ENCODE data around the gene ZDHHC14.

ZDHHC14 gene

DNA sequence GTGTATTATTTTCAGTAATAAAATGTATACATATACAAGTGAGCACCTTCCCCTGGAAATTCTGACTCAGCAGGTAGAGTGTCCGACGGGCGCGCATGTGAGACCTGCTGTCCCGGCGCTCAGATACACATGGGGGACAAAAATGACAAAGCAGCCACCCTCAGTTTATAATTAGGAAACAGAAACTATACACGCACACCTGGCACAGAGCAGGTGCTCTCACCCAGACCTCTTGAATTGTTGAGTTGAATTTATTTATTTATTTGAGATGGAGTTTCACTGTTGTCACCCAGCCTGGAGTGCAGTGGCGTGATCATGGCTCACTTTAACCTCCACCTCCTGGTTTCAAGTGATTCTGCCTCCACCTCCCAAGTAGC is 180.4 kb downstream of the ZDHHC14 start:
- Histone ChIP-seq H3K27ac (no peak overlapping the region), H3K36me3 (replicated peaks) (no peaks in the 10 kb centered on the region), H3K27me3 (replicated peaks) (no peaks in the 10 kb centered on the region), H3K4me3 (ENCODE audit: low read depth, low read length) (no peak overlapping the region)
- in situ Hi-C loops (cut with HindIII; ENCODE audit: low pct_ligation_motif_present, low sequenced_read_pairs): no loop called here
- TF ChIP-seq, protein P1, sequence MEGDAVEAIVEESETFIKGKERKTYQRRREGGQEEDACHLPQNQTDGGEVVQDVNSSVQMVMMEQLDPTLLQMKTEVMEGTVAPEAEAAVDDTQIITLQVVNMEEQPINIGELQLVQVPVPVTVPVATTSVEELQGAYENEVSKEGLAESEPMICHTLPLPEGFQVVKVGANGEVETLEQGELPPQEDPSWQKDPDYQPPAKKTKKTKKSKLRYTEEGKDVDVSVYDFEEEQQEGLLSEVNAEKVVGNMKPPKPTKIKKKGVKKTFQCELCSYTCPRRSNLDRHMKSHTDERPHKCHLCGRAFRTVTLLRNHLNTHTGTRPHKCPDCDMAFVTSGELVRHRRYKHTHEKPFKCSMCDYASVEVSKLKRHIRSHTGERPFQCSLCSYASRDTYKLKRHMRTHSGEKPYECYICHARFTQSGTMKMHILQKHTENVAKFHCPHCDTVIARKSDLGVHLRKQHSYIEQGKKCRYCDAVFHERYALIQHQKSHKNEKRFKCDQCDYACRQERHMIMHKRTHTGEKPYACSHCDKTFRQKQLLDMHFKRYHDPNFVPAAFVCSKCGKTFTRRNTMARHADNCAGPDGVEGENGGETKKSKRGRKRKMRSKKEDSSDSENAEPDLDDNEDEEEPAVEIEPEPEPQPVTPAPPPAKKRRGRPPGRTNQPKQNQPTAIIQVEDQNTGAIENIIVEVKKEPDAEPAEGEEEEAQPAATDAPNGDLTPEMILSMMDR (IDR thresholded peaks at IDR 0.05; ENCODE audit: low read depth, low read length, missing control alignments): no peak
- no peak for DNase-seq

DNA sequence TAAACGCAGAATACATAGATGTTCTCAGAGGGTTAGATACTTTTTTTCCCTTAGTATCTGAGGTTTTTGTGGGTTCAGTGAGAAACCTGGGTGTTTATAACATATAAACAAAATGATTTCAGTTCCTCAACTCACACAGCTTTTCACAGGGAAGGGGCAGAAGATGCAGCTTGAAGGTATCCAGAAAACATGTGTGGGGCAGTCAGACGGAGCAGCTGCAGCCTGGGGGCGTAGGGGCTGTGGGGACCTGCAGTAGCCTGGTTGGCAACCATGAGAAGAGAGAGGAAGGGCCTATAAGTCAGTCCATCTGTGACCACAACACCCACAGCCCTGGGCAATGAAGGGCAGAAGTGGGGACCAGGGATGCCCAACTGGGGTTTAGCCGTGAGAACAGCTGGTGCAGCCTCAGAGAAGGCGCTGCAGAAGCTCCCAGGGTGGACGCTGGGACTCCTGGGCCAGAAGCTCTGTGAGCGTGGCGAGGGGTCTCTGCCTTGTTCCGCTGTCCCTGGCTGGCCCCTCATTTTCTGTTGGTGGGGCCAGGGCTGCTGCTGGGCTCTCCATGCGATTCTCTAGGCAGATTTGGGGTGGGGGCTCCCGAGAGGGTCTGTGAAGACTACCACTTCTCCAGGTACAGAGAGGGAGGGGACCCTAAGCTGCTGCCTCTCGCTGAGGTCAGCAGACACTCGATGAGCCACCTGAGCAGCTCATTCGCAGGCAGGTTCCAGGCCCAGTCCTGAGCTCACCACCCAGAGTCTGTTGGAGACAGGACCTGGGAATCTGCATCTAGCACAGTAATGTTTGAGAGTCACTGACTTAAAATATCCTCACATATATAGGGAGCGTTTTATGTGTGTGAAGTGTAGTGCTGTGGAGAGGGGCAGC is 181.2 kb downstream of the ZDHHC14 start:
- no peak overlapping the region for H3K4me3 ChIP-seq (ENCODE audit: low read depth, low read length)
- in situ Hi-C loops (cut with HindIII; ENCODE audit: low pct_ligation_motif_present, low sequenced_read_pairs): no loop called here
- no peaks in the 10 kb centered on the region for H3K36me3 ChIP-seq (replicated peaks)
- H3K27ac ChIP-seq: no peak overlapping the region
- TF ChIP-seq, protein P1 (IDR thresholded peaks at IDR 0.05; ENCODE audit: low read depth, low read length, missing control alignments): no peak
- no peaks in the 10 kb centered on the region for H3K27me3 ChIP-seq (replicated peaks)
- DNase-seq: no peak

- TF ChIP-seq, protein P1 (IDR thresholded peaks at IDR 0.05; ENCODE audit: low read depth, low read length, missing control alignments): no peak
- DNase-seq: no peak
- in situ Hi-C loops (cut with HindIII; ENCODE audit: low pct_ligation_motif_present, low sequenced_read_pairs): no loop called here
- Histone ChIP-seq H3K27me3 (replicated peaks) (no peaks in the 10 kb centered on the region), H3K36me3 (replicated peaks) (no peaks in the 10 kb centered on the region), H3K27ac (no peak overlapping the region), H3K4me3 (ENCODE audit: low read depth, low read length) (no peak overlapping the region)
These were observed 182.0 kb downstream of the ZDHHC14 start for GRCh38 chr6:157562997-157563396.

GRCh38 chr6:157563611-157564284 is 182.8 kb downstream of the ZDHHC14 start:
- H3K27me3 ChIP-seq (replicated peaks): no peaks in the 10 kb centered on the region
- in situ Hi-C loops (cut with HindIII; ENCODE audit: low pct_ligation_motif_present, low sequenced_read_pairs): no loop called here
- no peak for DNase-seq
- H3K4me3 ChIP-seq (ENCODE audit: low read depth, low read length): no peak overlapping the region
- TF ChIP-seq, protein P1 (IDR thresholded peaks at IDR 0.05; ENCODE audit: low read depth, low read length, missing control alignments): no peak
- H3K27ac ChIP-seq: no peak overlapping the region
- no peaks in the 10 kb centered on the region for H3K36me3 ChIP-seq (replicated peaks)

GRCh38 chr6:157568702-157569101 is 187.7 kb downstream of the ZDHHC14 start:
- H3K4me3 ChIP-seq (ENCODE audit: low read depth, low read length): no peak overlapping the region
- DNase-seq: no peak
- no peaks in the 10 kb centered on the region for H3K27me3 ChIP-seq (replicated peaks)
- no peaks in the 10 kb centered on the region for H3K36me3 ChIP-seq (replicated peaks)
- in situ Hi-C loops (cut with HindIII; ENCODE audit: low pct_ligation_motif_present, low sequenced_read_pairs): no loop called here
- TF ChIP-seq, protein P1 (IDR thresholded peaks at IDR 0.05; ENCODE audit: low read depth, low read length, missing control alignments): no peak
- no peak overlapping the region for H3K27ac ChIP-seq
